Stimulated activated CD4-positive, alpha-beta T cell treated with anti-CD3 and anti-CD28 coated beads, Interleukin-2, amount 100 ng/mL, for 48 hours (primary cell): Measurements from ENCODE around the gene OR56A5.
A peak's percentile ranks its signal among the peaks of the same experiment; 100 is the strongest.

Source experiments
- DNase-seq, 2 donors: peaks; one replicate each; pipeline ENCODE4 v3.0.0-alpha.2; 2020

OR56A5 gene

DNA sequence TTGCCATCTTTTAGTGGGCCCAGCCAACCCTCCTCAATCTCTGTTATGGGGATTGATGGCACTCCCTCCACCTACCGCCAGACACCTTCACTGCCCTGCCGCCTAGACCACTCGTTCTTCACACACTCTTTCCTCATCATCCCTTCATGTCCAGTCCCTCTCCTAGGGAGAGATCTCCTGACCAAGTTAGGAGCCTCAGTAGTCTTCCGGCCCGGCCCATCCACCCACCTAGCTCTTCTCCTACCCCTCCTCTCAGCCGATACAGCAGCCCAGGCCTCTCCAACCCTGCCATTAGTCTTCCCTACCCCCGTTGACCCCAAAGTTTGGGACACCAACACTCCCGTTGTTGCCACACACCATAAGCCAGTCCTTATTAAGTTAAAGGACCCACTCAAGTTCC is 37.2 kb downstream of the OR56A5 start:
- DNase-seq: no peak

DNA sequence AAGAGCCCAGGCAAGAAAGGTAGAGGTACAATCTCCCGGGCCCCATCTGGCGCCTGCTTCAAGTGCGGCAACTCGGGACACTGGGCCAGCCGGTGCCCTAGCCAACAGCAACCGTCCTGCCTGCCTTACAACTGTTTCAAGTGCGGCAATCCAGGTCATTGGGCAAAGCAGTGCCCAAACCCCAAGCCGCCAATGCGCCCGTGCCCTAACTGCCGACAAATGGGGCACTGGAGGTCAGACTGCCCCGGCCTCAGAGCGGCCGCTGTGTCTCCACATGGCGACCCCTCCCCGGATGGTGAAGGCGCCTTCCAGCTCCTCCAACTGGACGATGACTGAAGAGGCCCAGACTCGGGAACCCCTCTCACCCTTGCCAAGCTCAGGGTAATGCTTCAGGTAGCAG is 37.7 kb downstream of the OR56A5 start:
- DNase-seq: no peak

DNA sequence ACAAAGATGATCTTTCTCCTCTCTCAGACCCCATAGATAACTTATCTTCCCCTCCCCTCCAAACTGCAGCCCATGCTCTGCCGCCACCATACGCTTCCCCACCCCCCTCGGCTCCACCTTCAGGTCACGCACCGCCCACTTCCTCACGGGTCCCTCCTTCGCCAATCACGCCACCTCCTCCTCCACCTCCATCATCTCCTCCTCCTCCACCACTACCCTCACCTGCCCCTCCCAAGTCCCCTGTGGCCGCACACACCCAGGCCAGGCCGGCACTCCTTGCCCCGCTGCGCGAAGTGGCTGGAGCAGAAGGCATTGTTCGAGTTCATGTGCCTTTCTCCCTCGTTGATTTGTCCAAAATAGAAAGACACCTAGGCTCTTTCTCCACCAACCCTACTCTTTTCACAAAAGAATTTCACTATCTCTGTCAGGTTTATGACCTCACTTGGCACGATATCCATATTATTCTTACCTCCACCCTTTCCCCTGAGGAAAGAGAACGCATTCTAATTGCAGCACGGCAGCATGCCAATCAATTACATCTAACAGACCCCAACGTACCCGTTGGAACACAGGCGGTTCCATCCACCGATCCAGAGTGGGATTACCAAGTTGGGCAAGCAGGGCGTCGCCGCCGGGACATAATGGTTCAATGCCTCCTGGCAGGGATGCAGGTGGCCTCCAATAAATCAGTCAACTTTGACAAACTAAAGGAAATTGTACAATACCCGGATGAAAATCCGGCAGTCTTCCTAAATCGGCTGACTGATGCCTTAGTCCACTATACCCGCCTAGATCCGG is 38.5 kb downstream of the OR56A5 start:
- no peak for DNase-seq

DNA sequence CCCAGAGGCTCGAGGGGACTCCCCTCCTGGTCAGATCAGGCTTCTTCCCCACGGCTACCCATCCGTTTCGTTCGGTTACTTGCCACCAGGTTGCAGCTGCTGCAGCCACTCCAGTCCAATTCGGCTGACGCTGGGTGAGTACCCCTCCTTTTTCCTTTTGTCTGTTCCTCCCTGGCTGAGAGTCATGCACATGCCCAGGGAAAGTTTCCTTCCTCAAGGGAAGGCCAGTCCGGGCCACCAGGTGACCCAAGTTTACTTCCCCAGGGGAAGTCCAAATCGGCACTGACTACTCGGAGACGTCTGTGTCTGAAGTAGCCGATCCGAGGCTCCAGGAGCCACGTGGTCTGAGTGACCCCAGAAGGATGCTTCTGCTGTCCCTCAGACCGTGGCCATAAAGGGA is 39.5 kb downstream of the OR56A5 start:
- DNase-seq: no peak

DNA sequence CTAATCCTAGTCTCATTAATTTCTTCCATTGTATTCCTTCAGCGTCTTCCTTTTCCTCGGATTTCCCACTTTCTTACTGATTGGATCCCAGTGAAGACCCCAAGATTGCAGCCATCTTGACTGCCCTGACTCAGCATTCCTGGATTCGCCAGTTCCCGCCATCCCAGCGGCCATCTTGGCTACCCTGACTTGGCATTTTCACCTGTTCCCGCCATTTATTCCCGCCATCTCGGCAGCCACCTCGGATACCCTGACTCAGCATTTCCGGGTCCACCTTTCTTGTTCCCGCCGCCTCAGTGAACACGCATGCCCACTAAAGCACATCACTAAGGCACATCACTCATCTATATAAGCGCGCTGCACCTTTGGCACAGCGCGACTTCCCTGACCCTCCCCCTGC is 40.0 kb downstream of the OR56A5 start:
- no peak for DNase-seq

DNA sequence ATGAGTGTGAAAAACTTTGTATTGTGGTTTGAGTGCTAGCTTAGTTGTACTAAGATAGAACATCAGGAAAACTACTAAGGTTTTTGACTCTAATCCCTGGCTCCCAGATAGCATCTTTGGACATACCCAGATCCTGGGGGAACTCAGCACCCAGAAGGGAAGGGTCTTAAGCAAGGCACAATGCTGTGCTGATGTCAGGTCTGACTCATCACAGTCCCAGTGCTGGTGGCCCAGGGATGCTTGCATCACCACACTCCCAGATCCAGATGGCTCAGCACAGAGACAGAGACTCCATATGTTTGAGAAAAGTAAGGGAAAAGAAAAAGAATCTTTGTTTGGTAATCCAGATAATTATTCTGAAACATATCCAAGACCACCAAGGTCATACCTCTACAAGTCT is 44.5 kb downstream of the OR56A5 start:
- DNase-seq: no peak

DNA sequence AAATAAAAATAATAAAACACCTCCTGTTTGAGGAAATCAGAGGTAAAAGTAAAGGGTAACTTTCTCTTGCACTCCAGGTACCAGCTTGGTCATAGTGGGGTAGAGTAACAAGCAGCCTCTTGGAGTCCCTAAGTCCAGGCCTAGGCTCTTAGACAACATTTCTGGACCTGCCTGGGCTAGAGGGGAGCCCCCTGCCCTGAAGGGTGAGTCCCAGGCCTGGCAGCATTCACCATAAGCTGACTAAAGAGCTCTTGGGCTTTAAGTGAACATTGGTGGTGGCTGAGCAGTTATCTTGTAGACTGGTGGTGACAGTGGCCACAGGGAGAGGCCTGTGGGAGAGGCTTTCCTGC is 44.9 kb downstream of the OR56A5 start:
- no peak for DNase-seq

DNA sequence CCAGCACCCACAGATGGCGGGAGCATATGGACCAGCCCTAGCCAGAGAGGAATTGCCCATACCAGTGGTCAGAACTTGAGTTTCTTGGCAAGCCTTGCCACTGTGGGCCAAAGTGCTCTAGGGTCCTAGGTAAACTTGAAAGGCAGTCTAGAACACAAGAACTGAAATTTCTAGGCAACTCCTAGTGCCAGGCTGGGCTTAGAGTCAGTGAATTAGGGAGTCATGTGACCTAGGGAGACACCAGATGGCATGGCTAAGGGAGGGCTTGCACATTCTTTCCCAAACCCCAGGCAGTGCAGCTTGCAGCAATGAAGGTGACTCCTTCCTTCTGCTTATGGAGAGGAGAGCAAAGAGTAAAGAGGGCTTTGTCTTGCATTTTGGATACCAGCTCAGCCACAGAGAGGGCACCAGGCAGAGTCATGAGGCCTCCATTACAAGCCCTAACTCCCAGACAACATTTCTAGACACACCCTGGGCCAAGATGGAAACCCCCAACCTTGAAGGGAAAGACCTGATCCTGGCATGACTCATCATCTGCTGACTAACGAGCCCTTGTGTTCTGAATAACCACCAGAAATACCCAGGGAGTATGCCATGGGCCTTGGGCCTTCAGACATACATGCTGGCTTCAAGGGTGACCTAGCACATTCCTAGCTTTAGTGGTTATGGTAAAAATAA is 45.4 kb downstream of the OR56A5 start:
- peak in 1 of 2 donors; percentile 3 for DNase-seq
